Choroid plexus epithelial cell (primary cell): Measurements from ENCODE around the gene INHBA.

Experiments used
- DNase-seq: peaks from one replicate; pipeline ENCODE4 v3.0.0-alpha.2; 2010; ENCODE audit warnings: low read depth
- H3K4me3 ChIP-seq: 2 replicates; pipeline ENCODE4 v1.5.1; 2011; ENCODE audit warnings: low read depth, mild to moderate bottlenecking, control low read depth, low read length, moderate library complexity
- TF ChIP-seq, protein P1 (sequence below): conservative IDR thresholded peaks from 2 replicates; pipeline ENCODE4 v1.5.1; 2011; ENCODE audit warnings: low read depth, mild to moderate bottlenecking, control low read depth, inconsistent platforms, low read length, moderate library complexity

INHBA gene

GRCh38 chr7:41731493-41732435 is 28.9 kb upstream of the INHBA start:
- TF ChIP-seq, protein P1, sequence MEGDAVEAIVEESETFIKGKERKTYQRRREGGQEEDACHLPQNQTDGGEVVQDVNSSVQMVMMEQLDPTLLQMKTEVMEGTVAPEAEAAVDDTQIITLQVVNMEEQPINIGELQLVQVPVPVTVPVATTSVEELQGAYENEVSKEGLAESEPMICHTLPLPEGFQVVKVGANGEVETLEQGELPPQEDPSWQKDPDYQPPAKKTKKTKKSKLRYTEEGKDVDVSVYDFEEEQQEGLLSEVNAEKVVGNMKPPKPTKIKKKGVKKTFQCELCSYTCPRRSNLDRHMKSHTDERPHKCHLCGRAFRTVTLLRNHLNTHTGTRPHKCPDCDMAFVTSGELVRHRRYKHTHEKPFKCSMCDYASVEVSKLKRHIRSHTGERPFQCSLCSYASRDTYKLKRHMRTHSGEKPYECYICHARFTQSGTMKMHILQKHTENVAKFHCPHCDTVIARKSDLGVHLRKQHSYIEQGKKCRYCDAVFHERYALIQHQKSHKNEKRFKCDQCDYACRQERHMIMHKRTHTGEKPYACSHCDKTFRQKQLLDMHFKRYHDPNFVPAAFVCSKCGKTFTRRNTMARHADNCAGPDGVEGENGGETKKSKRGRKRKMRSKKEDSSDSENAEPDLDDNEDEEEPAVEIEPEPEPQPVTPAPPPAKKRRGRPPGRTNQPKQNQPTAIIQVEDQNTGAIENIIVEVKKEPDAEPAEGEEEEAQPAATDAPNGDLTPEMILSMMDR, result peak; percentile 41
- peak; percentile 33 for DNase-seq
- no peak overlapping the region for H3K4me3 ChIP-seq

GRCh38 chr7:41730668-41731067 is 27.8 kb upstream of the INHBA start:
- DNase-seq, result no peak
- no peak overlapping the region for H3K4me3 ChIP-seq
- TF ChIP-seq, protein P1, result no peak

DNA sequence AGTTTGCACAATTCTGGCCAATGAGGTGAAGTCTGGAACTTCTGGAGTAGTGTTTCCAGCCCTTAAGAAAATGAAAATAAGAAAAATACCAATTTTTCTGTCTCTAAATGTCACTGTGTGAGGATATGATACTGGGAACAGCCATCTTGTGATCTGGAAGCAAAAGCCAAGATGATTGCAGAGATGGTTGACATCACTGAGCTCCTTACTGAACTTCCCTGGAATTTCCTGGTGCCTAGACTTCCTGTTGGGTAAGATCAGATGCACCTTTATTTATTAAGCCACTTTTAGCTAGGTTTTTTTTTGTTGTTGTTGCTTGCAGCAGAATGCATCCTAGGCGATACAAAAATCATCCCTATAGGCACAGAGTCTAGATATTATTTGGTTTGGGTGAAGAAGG is 27.3 kb upstream of the INHBA start:
- no peak overlapping the region for H3K4me3 ChIP-seq
- DNase-seq, result no peak
- TF ChIP-seq, protein P1, result no peak

- H3K4me3 ChIP-seq, result no peak overlapping the region
- TF ChIP-seq, protein P1, result no peak
- DNase-seq, result no peak
These were observed 26.2 kb upstream of the INHBA start for GRCh38 chr7:41729059-41729458.

DNA sequence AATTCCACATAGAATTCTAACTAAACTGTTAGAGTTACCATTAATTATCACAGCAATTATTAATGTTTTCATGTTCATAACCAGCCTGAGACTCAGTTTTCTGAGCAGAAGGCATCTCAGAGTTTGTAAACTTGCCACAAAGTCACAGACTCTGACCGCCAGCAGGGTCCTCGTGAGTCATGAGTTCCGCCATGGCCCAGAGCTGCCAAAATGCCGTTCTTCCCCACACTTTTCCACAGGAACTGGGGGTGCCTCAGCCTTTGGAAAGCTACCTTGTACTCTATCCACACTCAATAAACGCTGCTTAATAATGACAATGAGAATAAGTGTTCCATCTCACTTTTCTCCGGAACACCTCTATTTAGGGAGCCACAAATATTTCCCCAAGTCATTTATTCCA is 22.1 kb upstream of the INHBA start:
- no peak overlapping the region for H3K4me3 ChIP-seq
- TF ChIP-seq, protein P1, result no peak
- DNase-seq, result no peak

- H3K4me3 ChIP-seq, result no peak overlapping the region
- TF ChIP-seq, protein P1, result no peak
- DNase-seq, result no peak
These were observed 18.0 kb upstream of the INHBA start for GRCh38 chr7:41720886-41721285.

DNA sequence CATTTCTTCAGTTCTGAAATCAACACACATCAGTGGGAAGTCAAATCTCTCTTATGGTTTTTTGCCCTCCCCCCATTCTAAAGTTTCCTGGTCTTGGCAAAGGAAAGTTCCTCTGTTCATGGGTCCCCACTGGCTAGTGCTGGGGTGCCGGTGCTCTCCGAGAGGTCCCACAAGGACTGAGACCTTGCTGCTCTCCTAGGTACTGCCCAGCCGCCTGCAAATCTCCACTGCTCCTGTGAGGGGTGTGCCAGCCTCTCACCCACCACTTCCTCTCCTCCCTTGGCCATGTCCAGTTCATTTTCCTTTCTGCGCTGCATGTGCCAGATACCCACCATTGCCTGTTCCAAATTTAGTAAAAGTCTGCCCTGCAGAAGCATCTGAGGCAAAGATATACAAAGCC is 17.2 kb upstream of the INHBA start:
- TF ChIP-seq, protein P1, result no peak
- DNase-seq, result no peak
- no peak overlapping the region for H3K4me3 ChIP-seq
